ENCODE results near the gene SUSD4.

DNA sequence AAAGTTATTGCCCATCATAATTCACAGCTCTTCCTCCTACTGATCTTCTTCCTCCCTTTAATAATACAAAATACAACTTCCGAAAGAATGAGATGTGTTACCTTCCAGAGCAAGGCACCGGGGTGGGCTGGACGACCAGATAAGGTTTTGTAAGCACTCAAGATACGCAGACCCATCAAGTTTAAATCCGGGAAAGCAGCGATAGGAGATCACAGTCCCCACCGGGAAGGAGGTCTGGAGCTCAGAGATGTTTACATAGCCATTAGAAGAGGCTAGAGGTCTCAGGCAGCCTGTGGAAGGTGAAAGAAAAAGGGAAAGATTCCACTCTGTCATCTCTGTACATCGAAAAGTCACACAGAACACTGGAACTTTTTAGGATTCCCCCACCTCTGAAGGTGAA lies 99.4 kb downstream of the SUSD4 start:
- no peak for TF ChIP-seq POLR2A (IDR thresholded peaks at IDR 0.05; ENCODE audit: low read depth, low read length)
- TF ChIP-seq, protein P1, sequence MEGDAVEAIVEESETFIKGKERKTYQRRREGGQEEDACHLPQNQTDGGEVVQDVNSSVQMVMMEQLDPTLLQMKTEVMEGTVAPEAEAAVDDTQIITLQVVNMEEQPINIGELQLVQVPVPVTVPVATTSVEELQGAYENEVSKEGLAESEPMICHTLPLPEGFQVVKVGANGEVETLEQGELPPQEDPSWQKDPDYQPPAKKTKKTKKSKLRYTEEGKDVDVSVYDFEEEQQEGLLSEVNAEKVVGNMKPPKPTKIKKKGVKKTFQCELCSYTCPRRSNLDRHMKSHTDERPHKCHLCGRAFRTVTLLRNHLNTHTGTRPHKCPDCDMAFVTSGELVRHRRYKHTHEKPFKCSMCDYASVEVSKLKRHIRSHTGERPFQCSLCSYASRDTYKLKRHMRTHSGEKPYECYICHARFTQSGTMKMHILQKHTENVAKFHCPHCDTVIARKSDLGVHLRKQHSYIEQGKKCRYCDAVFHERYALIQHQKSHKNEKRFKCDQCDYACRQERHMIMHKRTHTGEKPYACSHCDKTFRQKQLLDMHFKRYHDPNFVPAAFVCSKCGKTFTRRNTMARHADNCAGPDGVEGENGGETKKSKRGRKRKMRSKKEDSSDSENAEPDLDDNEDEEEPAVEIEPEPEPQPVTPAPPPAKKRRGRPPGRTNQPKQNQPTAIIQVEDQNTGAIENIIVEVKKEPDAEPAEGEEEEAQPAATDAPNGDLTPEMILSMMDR (conservative IDR thresholded peaks at IDR 0.05; ENCODE audit: low read depth, low read length), result no peak
- TF ChIP-seq RCOR1 (IDR thresholded peaks at IDR 0.05; ENCODE audit: insufficient replicate concordance, low read length), result no peak
- no peak for TF ChIP-seq MXI1 (IDR thresholded peaks at IDR 0.05; ENCODE audit: borderline replicate concordance, low read depth, low read length)
- TF ChIP-seq FOS (IDR thresholded peaks at IDR 0.05; ENCODE audit: low read depth, low read length), result no peak
- no peak for TF ChIP-seq MAZ (IDR thresholded peaks at IDR 0.05; ENCODE audit: borderline replicate concordance, low read depth, low read length)
- no peak for TF ChIP-seq RFX5 (IDR thresholded peaks at IDR 0.05; ENCODE audit: low read depth, low read length)
- TF ChIP-seq, protein P2, sequence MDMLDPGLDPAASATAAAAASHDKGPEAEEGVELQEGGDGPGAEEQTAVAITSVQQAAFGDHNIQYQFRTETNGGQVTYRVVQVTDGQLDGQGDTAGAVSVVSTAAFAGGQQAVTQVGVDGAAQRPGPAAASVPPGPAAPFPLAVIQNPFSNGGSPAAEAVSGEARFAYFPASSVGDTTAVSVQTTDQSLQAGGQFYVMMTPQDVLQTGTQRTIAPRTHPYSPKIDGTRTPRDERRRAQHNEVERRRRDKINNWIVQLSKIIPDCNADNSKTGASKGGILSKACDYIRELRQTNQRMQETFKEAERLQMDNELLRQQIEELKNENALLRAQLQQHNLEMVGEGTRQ (IDR thresholded peaks at IDR 0.05; ENCODE audit: low read depth, low read length), result no peak
- no peak for TF ChIP-seq RAD21 (IDR thresholded peaks at IDR 0.05; ENCODE audit: low read length)
